NB4 (cell line): Measurements from ENCODE around the gene ITIH6.

ENCODE experiments used
- MAX ChIP-seq: IDR thresholded peaks from 2 replicates; pipeline ENCODE4 v1.6.1; 2011; ENCODE audit warnings: low read depth, low read length
- POLR2A ChIP-seq: IDR thresholded peaks from 2 replicates; pipeline ENCODE4 v1.6.1; 2011; ENCODE audit warnings: mild to moderate bottlenecking; ENCODE audit not compliant: insufficient read length; ENCODE audit errors: extremely low read depth

- TF ChIP-seq MAX (no peak), POLR2A (no peak)
Observed at GRCh38 chrX:54807524-54808108, 9.6 kb upstream of the ITIH6 start, which contains the start of gene MAGED2.
